Skeletal muscle tissue (tissue), 4 donors: ENCODE measurements around the gene KNG1. TPM values are rescaled to one million over a fixed set of nuclear protein-coding genes. Genes with fewer than 3 reads are reported as not detected.

Experiments
- H3K27ac ChIP-seq: one replicate; pipeline ENCODE4 v1.7.0; 2013; ENCODE audit warnings: mild to moderate bottlenecking, low read depth, low read length, inconsistent platforms
- H3K27me3 ChIP-seq, 3 donors: one replicate each; pipeline ENCODE4 v1.7.0; 2013; ENCODE audit warnings: low read length in 3 of 3; ENCODE audit not compliant: control insufficient read depth in 3 of 3, insufficient read depth in 3 of 3
- H3K36me3 ChIP-seq, 3 donors: one replicate each; pipeline ENCODE4 v1.7.0; 2013; ENCODE audit warnings: low read length in 3 of 3; ENCODE audit not compliant: control insufficient read depth in 3 of 3, insufficient read depth in 3 of 3
- H3K4me1 ChIP-seq, 3 donors: one replicate each; pipeline ENCODE4 v1.7.0; 2013; ENCODE audit warnings: low read length in 3 of 3, mild to moderate bottlenecking in 3 of 3; ENCODE audit not compliant: control insufficient read depth in 3 of 3, insufficient read depth in 3 of 3
- H3K4me3 ChIP-seq, 3 donors: one replicate each; pipeline ENCODE4 v1.7.0; 2013; ENCODE audit warnings: low read length in 3 of 3
- H3K9ac ChIP-seq, 3 donors: one replicate each; pipeline ENCODE4 v1.7.0; 2013; ENCODE audit warnings: low read length in 3 of 3, mild to moderate bottlenecking in 3 of 3, moderate library complexity in 2 of 3, low read depth in 1 of 3
- H3K9me3 ChIP-seq, 3 donors: one replicate each; pipeline ENCODE4 v1.7.0; 2013; ENCODE audit warnings: low read length in 3 of 3; ENCODE audit not compliant: control insufficient read depth in 3 of 3
- total RNA-seq: library from RNA; depleted of rRNA; stranded (reverse); fragments of >200 nt; gene quantifications from one replicate; pipeline ENCODE4 v1.2.3, GENCODE V29; 2014
- donor health status: Osteomylitis.

KNG1 gene
- total RNA-seq, 1 donor from 2014 or later: 0.52 TPM

DNA sequence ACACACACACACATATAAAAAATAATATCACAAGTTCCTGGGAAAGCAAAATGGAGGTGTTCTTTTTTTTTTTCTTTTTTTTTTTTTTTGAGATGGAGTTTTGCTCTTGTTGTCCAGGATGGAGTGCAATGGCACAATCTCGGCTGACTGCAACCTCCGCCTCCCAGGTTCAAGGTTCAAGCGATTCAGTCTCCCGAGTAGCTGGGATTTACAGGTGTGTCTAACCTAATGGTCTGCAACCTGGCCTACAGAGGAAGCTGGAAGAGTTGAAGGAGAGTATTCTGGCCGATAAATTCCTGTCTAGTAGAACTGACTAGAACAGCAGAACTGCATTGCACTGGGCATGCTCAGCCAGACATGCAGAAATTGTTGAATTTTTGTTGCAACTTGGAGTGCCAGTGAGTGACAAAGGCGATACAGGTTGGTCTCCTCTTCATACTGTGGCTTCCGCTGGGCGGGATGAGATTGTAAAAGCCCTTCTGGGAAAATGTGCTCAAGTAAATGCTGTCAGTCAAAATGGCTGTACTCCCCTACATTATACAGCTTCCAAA is 43.8 kb downstream of the KNG1 start:
- Histone ChIP-seq H3K27me3 (peaks cover 0 to 5% (median 0%) of the 10 kb centered on the region in 3 donors), H3K9ac (no peak overlapping the region), H3K4me3 (no peak overlapping the region), H3K27ac (no peak overlapping the region), H3K9me3 (no peaks in the 10 kb centered on the region), H3K36me3 (no peaks in the 10 kb centered on the region), H3K4me1 (no peaks in the 10 kb centered on the region)

DNA sequence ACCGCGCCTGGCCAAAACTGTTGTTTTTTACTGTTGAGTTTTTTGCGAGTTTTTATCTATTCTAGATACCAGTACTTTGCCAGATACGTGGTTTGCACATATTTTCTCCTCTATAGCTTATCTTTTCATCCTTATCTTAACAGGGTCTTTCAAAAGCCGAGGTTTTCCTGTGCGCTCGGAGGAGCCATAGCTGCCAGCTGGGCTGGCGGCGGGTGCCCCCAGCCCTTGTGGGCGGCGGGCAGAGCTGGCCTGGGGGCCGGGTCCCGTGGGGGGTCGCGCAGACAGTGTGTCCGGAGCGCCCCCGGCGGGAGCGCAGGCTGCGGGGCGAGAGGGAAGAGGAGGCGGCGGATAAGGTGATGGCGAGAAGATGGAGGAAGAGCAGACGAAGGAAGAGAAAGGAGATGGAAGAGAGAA is 55.1 kb downstream of the KNG1 start:
- peak overlapping the region; percentile 53 to 74 (median 66) for H3K9ac ChIP-seq
- no peak overlapping the region for H3K27ac ChIP-seq

GRCh38 chr3:186772701-186773417 is 55.7 kb downstream of the KNG1 start:
- Histone ChIP-seq H3K4me3 (peak overlapping the region; percentile 59 to 80 (median 71)), H3K36me3 (no peaks in the 10 kb centered on the region), H3K4me1 (peaks cover 5 to 10% (median 9%) of the 10 kb centered on the region in 3 donors), H3K27ac (no peak overlapping the region), H3K27me3 (peaks cover 0 to 20% (median 0%) of the 10 kb centered on the region in 3 donors), H3K9ac (peak overlapping the region; percentile 53 to 74 (median 66)), H3K9me3 (no peaks in the 10 kb centered on the region)

More for the DNA sequence above, 55.1 kb downstream of the KNG1 start:
- H3K27me3 ChIP-seq: peaks cover 0 to 20% (median 0%) of the 10 kb centered on the region in 3 donors
- H3K9me3 ChIP-seq: no peaks in the 10 kb centered on the region
- peak overlapping the region; percentile 59 to 80 (median 71) for H3K4me3 ChIP-seq
- no peaks in the 10 kb centered on the region for H3K36me3 ChIP-seq
- H3K4me1 ChIP-seq: peaks cover 5 to 10% (median 9%) of the 10 kb centered on the region in 3 donors

DNA sequence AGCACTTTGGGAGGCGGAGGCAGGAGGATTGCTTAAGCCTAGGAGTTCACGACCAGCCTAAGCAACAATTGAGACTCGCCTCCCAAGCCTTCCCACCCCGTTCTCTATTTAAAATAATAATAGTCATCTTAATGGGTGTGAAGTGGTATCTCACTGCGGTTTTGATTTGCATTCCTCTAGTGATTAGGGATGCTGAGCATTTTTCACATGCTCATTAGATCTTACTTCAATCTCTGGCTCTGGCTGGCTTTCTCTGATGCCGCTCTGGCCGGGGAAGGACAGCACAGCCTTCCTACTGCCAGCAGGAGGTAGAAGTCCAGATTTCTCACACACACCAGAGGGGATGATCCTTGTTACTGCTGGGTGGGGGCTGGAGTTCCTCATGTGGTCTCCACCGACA is 58.8 kb downstream of the KNG1 start:
- Histone ChIP-seq H3K9ac (no peak overlapping the region), H3K36me3 (no peaks in the 10 kb centered on the region), H3K9me3 (no peaks in the 10 kb centered on the region), H3K4me1 (peaks cover 5 to 10% (median 9%) of the 10 kb centered on the region in 3 donors), H3K4me3 (no peak overlapping the region), H3K27ac (no peak overlapping the region), H3K27me3 (peaks cover 0 to 20% (median 0%) of the 10 kb centered on the region in 3 donors)

DNA sequence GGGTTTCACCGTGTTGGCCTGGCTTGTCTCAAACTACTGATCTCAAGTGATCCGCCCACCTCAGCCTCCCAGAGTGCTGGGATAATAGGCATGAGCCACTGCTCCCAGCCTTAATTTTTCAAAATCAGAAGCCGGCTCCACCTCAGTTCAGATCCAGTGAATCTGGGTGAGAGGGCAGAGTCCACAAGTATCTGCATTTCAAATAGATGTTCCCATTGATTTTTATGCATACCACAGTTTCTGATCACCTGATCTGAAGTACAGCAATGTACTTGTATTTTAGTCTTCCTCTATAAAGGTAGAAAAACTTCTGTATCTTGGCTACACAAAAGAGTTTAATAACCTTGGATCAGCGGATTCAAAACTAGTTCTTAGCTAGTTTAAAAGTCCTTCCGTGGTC is 62.0 kb downstream of the KNG1 start:
- H3K9ac ChIP-seq: no peak overlapping the region
- peaks cover 0 to 2% (median 0%) of the 10 kb centered on the region in 3 donors for H3K4me1 ChIP-seq
- peaks cover 0 to 5% (median 2%) of the 10 kb centered on the region in 3 donors for H3K36me3 ChIP-seq
- no peak overlapping the region for H3K27ac ChIP-seq
- no peak overlapping the region for H3K4me3 ChIP-seq
- peaks cover 0 to 4% (median 0%) of the 10 kb centered on the region in 3 donors for H3K27me3 ChIP-seq
- no peaks in the 10 kb centered on the region for H3K9me3 ChIP-seq

GRCh38 chr3:186782542-186783057 is 65.4 kb downstream of the KNG1 start:
- Histone ChIP-seq H3K4me1 (peaks cover 27 to 36% (median 30%) of the 10 kb centered on the region in 3 donors), H3K36me3 (peaks cover 29 to 37% (median 36%) of the 10 kb centered on the region in 3 donors), H3K9me3 (no peaks in the 10 kb centered on the region), H3K27ac (peak overlapping the region; percentile 100), H3K4me3 (peak overlapping the region; percentile 91 to 100 (median 100)), H3K9ac (peak overlapping the region; percentile 98 to 100 (median 99)), H3K27me3 (no peaks in the 10 kb centered on the region)

DNA sequence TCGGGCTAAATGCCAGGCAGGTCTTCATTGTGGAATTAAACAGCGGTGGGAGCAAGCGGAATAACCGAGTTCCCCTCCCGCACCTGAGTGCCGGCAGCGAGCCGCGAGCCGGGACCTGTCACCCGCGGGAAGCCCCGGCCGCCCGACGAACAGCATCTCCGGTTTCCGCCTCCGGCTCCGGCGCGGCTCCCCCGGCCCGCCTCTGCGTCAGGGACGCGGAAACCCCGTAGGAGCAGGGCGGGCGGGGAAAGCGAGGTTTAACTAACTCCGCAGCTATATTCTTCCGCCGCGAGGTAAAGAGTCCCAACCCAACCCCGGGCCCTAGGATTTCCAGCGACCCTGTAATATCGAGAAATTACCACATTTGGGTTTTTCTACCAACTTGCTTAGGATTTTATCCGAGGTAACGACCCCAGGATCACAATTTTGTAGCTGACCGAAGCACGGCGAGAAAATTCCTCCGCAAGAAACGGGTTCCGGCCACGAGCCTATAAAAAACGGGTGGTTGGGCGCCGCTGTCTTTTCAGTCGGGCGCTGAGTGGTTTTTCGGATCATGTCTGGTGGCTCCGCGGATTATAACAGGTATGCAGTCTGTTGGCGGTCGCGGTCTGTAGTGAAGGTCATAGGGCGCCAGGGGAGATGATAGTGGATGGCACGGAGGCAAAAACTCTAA is 66.0 kb downstream of the KNG1 start, which contains the start of gene EIF4A2:
EIF4A2 (plus strand) TSS at position 520 of the 673 bp plus-strand sequence; CDS start at position 554, 34 bp downstream.
- H3K9me3 ChIP-seq: no peaks in the 10 kb centered on the region

GRCh38 chr3:186783731-186784515 is 66.8 kb downstream of the KNG1 start:
- peaks cover 42 to 50% (median 49%) of the 10 kb centered on the region in 3 donors for H3K36me3 ChIP-seq
- H3K4me1 ChIP-seq: peaks cover 31 to 42% (median 32%) of the 10 kb centered on the region in 3 donors

More for the DNA sequence above, 66.0 kb downstream of the KNG1 start, which contains the start of gene EIF4A2:
- peaks cover 27 to 37% (median 31%) of the 10 kb centered on the region in 3 donors for H3K4me1 ChIP-seq
- H3K27me3 ChIP-seq: no peaks in the 10 kb centered on the region
- peaks cover 35 to 43% (median 42%) of the 10 kb centered on the region in 3 donors for H3K36me3 ChIP-seq
- peak within 1 kb of the TSS; percentile 98 to 100 (median 99) for H3K9ac ChIP-seq
- peak within 1 kb of the TSS; percentile 100 for H3K27ac ChIP-seq
- peak within 1 kb of the TSS; percentile 91 to 100 (median 100) for H3K4me3 ChIP-seq

More at GRCh38 chr3:186783731-186784515, 66.8 kb downstream of the KNG1 start:
- Histone ChIP-seq H3K4me3 (peak overlapping the region; percentile 91 to 100 (median 100)), H3K9ac (peak overlapping the region; percentile 98 to 100 (median 99)), H3K27me3 (no peaks in the 10 kb centered on the region), H3K27ac (peak overlapping the region; percentile 100), H3K9me3 (no peaks in the 10 kb centered on the region)
